Measurements from ENCODE around the gene NEU4. TPM values are rescaled to one million over a fixed set of nuclear protein-coding genes. Genes with fewer than 3 reads are reported as not detected.

The NEU4 gene
- total RNA-seq, 2 experiments from 2014 or later = 0.84 TPM; not detected in 1

- H3K27ac ChIP-seq (ENCODE audit: low read depth, low read length, poor library complexity, severe bottlenecking) = no peak overlapping the region
- no peaks in the 10 kb centered on the region for H3K79me2 ChIP-seq (ENCODE audit: insufficient read depth, low read depth, low read length)
- no peak overlapping the region for H2AFZ ChIP-seq (ENCODE audit: low read length)
- TF ChIP-seq EZH2phosphoT487 (IDR thresholded peaks at IDR 0.05; ENCODE audit: borderline replicate concordance, low read depth, low read length) (no peak), CTCF (conservative IDR thresholded peaks at IDR 0.05; ENCODE audit: low read length) (no peak)
- POLR2A ChIA-PET = no interaction called here
- BruUV-seq (replicated peaks) = no TSS peak
- CTCF ChIA-PET (ENCODE audit: unreplicated experiment) = no interaction called here
- no peak overlapping the region for H3K4me2 ChIP-seq (ENCODE audit: low read length)
- H3K36me3 ChIP-seq (ENCODE audit: insufficient read depth, low read length) = no peaks in the 10 kb centered on the region
- H3K4me1 ChIP-seq (ENCODE audit: insufficient read depth, low read length, poor library complexity, severe bottlenecking) = no peaks in the 10 kb centered on the region
- no peaks in the 10 kb centered on the region for H3K9me2 ChIP-seq (ENCODE audit: insufficient read depth, low read length)
- DNase-seq (ENCODE audit: low spot score) = no peak
- no peaks in the 10 kb centered on the region for H4K20me1 ChIP-seq (ENCODE audit: insufficient read depth, low read length)
- H3K4me3 ChIP-seq (ENCODE audit: low read depth, low read length, poor library complexity, severe bottlenecking) = no peak overlapping the region
- intact Hi-C loops (cut with micrococcal nuclease; ENCODE audit: unreplicated experiment) = no loop called here
- no peaks in the 10 kb centered on the region for H3K9me3 ChIP-seq (ENCODE audit: low read length)
Measured at GRCh38 chr2:241810307-241811200, 1.6 kb downstream of the NEU4 start.

- Histone ChIP-seq H3K4me3 (ENCODE audit: low read depth, low read length, poor library complexity, severe bottlenecking) (no peak overlapping the region), H3K4me1 (ENCODE audit: insufficient read depth, low read length, poor library complexity, severe bottlenecking) (no peaks in the 10 kb centered on the region), H2AFZ (ENCODE audit: low read length) (no peak overlapping the region), H4K20me1 (ENCODE audit: insufficient read depth, low read length) (no peaks in the 10 kb centered on the region), H3K4me2 (ENCODE audit: low read length) (no peak overlapping the region), H3K36me3 (ENCODE audit: insufficient read depth, low read length) (no peaks in the 10 kb centered on the region), H3K79me2 (ENCODE audit: insufficient read depth, low read depth, low read length) (no peaks in the 10 kb centered on the region), H3K9me2 (ENCODE audit: insufficient read depth, low read length) (no peaks in the 10 kb centered on the region), H3K27ac (ENCODE audit: low read depth, low read length, poor library complexity, severe bottlenecking) (no peak overlapping the region), H3K9me3 (ENCODE audit: low read length) (no peaks in the 10 kb centered on the region)
- BruUV-seq (replicated peaks) = no TSS peak
- TF ChIP-seq CTCF (conservative IDR thresholded peaks at IDR 0.05; ENCODE audit: low read length) (no peak), EZH2phosphoT487 (IDR thresholded peaks at IDR 0.05; ENCODE audit: borderline replicate concordance, low read depth, low read length) (no peak)
- POLR2A ChIA-PET = no interaction called here
- CTCF ChIA-PET (ENCODE audit: unreplicated experiment) = no interaction called here
- no peak for DNase-seq (ENCODE audit: low spot score)
- intact Hi-C loops (cut with micrococcal nuclease; ENCODE audit: unreplicated experiment) = no loop called here
Measured at GRCh38 chr2:241811201-241811951, 2.4 kb downstream of the NEU4 start.

Measured in OCI-LY7 (cell line).